ENCODE results near the gene RIOX2.

DNA sequence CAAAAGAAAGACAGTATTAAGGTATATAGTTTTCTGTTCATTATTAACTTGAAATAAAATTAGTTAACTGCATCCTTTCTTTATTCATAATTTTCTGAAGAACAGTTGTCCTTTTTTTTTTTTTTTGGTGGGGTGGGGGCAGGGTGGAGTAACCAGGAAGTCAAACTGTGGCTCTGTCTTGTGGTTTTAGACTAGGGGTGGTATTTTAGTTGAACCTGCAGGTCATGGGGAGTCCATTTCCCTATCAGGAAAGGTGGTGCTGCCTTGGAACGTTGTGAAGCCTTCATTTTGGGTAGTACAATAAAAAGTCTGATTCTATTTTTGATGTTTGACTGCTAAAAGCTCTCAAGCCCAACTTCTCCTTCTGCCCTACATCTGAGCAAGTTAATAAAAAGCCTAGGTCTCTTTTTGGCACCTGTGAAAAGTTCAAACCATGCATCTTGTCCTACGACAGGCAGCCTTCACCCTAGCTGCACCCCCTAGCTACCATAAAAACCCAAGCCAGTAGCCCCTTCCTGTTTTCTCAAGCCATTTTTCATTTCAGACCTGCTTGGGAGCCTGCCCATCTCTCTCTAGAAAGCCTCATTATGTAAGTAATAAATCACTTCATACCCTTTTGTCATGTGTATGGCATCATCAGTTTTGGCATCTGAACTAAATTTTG is 31.2 kb upstream of the RIOX2 start:
- TF ChIP-seq, protein P1, sequence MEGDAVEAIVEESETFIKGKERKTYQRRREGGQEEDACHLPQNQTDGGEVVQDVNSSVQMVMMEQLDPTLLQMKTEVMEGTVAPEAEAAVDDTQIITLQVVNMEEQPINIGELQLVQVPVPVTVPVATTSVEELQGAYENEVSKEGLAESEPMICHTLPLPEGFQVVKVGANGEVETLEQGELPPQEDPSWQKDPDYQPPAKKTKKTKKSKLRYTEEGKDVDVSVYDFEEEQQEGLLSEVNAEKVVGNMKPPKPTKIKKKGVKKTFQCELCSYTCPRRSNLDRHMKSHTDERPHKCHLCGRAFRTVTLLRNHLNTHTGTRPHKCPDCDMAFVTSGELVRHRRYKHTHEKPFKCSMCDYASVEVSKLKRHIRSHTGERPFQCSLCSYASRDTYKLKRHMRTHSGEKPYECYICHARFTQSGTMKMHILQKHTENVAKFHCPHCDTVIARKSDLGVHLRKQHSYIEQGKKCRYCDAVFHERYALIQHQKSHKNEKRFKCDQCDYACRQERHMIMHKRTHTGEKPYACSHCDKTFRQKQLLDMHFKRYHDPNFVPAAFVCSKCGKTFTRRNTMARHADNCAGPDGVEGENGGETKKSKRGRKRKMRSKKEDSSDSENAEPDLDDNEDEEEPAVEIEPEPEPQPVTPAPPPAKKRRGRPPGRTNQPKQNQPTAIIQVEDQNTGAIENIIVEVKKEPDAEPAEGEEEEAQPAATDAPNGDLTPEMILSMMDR (conservative IDR thresholded peaks at IDR 0.05 in 1 of 2, IDR thresholded peaks at IDR 0.05 in 1 of 2; ENCODE audit: low read depth in 1 of 2, low read length in 2 of 2), result no peak
- TF ChIP-seq EZH2 (IDR thresholded peaks at IDR 0.05; ENCODE audit: low read length, missing control alignments), result no peak

Data from fibroblast of lung (primary cell).